ENCODE data around the gene FAR1. TPM values are rescaled to one million over a fixed set of nuclear protein-coding genes. Genes with fewer than 3 reads are reported as not detected.
"Not testable (repeated sequence)": the region's sequence is repeated elsewhere in the genome, so short reads cannot be mapped to it uniquely, and the experiment has no call there.

FAR1 gene
- total and polyA plus RNA-seq, 7 experiments from 2014 or later: 6.9 to 53.7 (median 32.0) TPM

DNA sequence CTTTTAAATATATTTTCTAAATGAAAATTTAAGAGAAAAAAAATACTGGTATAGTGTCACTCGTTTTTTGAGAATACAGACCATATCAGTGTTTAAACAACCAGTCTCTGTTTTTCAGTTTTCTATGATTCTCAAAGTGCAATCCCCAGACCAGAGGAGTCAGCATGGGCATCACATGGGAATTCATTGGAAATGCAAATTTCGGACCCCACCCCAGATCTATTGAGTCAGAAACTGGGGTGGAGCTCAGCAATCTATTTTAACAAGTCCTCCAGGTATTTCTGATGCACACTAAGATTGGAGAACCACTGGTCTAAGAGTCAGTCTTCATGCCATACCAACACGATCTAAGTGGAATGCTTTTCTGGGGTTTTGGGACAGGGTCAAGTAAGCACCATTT is 66.1 kb downstream of the FAR1 start:
- peaks cover 0 to 2% (median 0%) of the 10 kb centered on the region in 7 donors for H3K4me1 Mint-ChIP-seq
- no peak overlapping the region for H3K27ac Mint-ChIP-seq
- H3K4me1 ChIP-seq (ENCODE audit: control insufficient read depth in 2 of 2, insufficient read depth in 2 of 2, low read length in 2 of 2): no peaks in the 10 kb centered on the region
- no peak overlapping the region for H3K27ac ChIP-seq (ENCODE audit: low read depth, low read length)
- peaks cover 0 to 4% (median 0%) of the 10 kb centered on the region in 5 donors for H3K27me3 Mint-ChIP-seq
- H3K4me3 Mint-ChIP-seq: no peak overlapping the region
- no peak for DNase-seq
- CTCF ChIA-PET: no interaction called here
- POLR2A ChIA-PET: no interaction called here
- H3K4me3 ChIP-seq (ENCODE audit: low read length): no peak overlapping the region
- ATAC-seq: no peak
- intact Hi-C loops (cut with micrococcal nuclease): no loop called here
- H3K27me3 ChIP-seq (ENCODE audit: control insufficient read depth in 2 of 2, insufficient read depth in 2 of 2, low read length in 2 of 2): no peaks in the 10 kb centered on the region
- no peaks in the 10 kb centered on the region for H3K9me3 ChIP-seq (ENCODE audit: control insufficient read depth in 2 of 3, low read length in 3 of 3)
- H3K36me3 ChIP-seq (ENCODE audit: control insufficient read depth in 2 of 3, insufficient read depth in 3 of 3, low read length in 3 of 3): no peaks in the 10 kb centered on the region
- H3K9me3 Mint-ChIP-seq: no peaks in the 10 kb centered on the region
- H3K36me3 Mint-ChIP-seq: peaks cover 0 to 6% (median 0%) of the 10 kb centered on the region in 5 donors

DNA sequence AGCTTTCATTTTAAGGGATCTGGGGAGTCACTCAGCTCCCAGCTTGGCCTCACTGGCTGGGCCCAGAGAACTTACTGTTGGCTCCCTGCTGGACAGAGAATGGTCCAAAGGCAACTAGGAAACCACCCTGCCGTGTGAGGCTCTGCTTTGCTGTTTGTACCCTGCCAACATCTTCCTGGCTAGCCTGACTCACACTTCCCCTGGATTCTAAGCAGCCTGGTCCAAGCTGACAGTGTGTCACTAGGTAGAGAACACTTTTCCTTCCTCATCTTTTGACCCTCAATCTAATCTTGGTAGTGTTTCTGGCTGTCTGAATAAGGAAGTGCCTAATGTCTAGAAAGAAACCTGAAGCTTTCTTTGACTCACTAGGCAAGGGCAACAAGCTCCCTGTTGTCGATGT is 76.7 kb downstream of the FAR1 start:
- intact Hi-C loops (cut with micrococcal nuclease): no loop called here
- Mint-ChIP-seq H3K4me1 (no peaks in the 10 kb centered on the region), H3K27me3 (peaks cover 38 to 61% (median 53%) of the 10 kb centered on the region in 5 donors), H3K36me3 (peaks cover 0 to 12% (median 0%) of the 10 kb centered on the region in 5 donors), H3K4me3 (no peak overlapping the region), H3K27ac (no peak overlapping the region), H3K9me3 (peaks cover 0 to 7% (median 0%) of the 10 kb centered on the region in 11 donors)
- H3K4me3 ChIP-seq (ENCODE audit: low read length): no peak overlapping the region
- no peaks in the 10 kb centered on the region for H3K4me1 ChIP-seq (ENCODE audit: control insufficient read depth in 2 of 2, insufficient read depth in 2 of 2, low read length in 2 of 2)
- ChIA-PET POLR2A (no interaction called here), CTCF (interaction anchor here (0.6 to 1.1 kb wide), 2 partner anchors 28 to 1415 kb away, joined by 3 read pairs; no protein-coding TSS in a partner anchor)
- no peaks in the 10 kb centered on the region for H3K27me3 ChIP-seq (ENCODE audit: control insufficient read depth in 2 of 2, insufficient read depth in 2 of 2, low read length in 2 of 2)
- H3K27ac ChIP-seq (ENCODE audit: low read depth, low read length): no peak overlapping the region
- no peak for DNase-seq
- ATAC-seq: peak; percentile 54
- no peaks in the 10 kb centered on the region for H3K36me3 ChIP-seq (ENCODE audit: control insufficient read depth in 2 of 3, insufficient read depth in 3 of 3, low read length in 3 of 3)
- no peaks in the 10 kb centered on the region for H3K9me3 ChIP-seq (ENCODE audit: control insufficient read depth in 2 of 3, low read length in 3 of 3)

DNA sequence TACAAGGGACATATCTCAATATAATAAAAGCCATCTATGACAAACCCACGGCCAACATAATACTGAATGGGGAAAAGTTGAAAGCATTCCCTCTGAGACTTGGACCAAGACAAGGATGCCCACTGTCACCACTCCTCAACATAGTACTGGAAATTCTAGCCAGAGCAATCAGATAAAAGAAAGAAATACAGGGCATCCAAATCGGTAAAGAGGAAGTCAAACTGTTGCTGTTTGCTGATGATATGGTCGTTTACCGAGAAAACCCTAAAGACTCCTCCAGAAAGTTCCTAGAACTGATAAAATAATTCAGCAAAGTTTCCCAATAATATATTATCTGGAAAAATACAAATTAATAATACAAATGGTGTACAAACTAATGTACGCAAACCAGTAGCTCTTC is 84.8 kb downstream of the FAR1 start:
- POLR2A ChIA-PET; H3K27ac ChIP-seq (ENCODE audit: low read depth, low read length); H3K4me3 Mint-ChIP-seq; H3K27me3 ChIP-seq (ENCODE audit: control insufficient read depth in 2 of 2, insufficient read depth in 2 of 2, low read length in 2 of 2); ATAC-seq; H3K27ac Mint-ChIP-seq; H3K36me3 ChIP-seq (ENCODE audit: control insufficient read depth in 2 of 3, insufficient read depth in 3 of 3, low read length in 3 of 3); H3K4me3 ChIP-seq (ENCODE audit: low read length); intact Hi-C loops (cut with micrococcal nuclease); H3K4me1 ChIP-seq (ENCODE audit: control insufficient read depth in 2 of 2, insufficient read depth in 2 of 2, low read length in 2 of 2); H3K36me3 Mint-ChIP-seq; H3K9me3 ChIP-seq (ENCODE audit: control insufficient read depth in 2 of 3, low read length in 3 of 3); DNase-seq; H3K4me1 Mint-ChIP-seq: not testable (repeated sequence)
- CTCF ChIA-PET: interaction anchor here (1.3 kb wide), 1 partner anchor 20 kb away, joined by 3 read pairs; no protein-coding TSS in a partner anchor
- H3K9me3 Mint-ChIP-seq: peaks cover 0 to 13% (median 0%) of the 10 kb centered on the region in 11 donors
- H3K27me3 Mint-ChIP-seq: peaks cover 4 to 32% (median 7%) of the 10 kb centered on the region in 5 donors

DNA sequence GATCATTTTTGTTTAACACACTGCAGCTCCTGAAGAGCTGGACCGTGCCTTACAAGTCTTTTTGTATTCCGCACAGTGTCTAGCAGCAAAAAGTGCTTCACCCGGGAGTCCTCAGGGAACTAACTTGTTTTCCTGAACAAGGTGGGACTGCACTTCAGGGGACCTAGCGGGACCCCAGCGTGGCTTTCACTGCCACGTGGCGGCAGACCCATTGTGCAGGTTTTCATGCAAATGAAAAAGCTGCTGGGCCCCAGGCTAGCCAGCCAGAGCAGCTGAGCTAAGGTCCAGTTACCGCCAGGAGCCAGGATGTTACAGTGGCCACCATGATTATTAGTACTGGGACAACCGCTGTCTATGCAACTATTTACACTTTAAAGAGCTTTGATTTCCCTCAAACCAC is 90.6 kb downstream of the FAR1 start:
- H3K9me3 ChIP-seq (ENCODE audit: control insufficient read depth in 2 of 3, low read length in 3 of 3): no peaks in the 10 kb centered on the region
- no peak overlapping the region for H3K4me3 ChIP-seq (ENCODE audit: low read length)
- ATAC-seq (no peak), DNase-seq (no peak)
- H3K36me3 ChIP-seq (ENCODE audit: control insufficient read depth in 2 of 3, insufficient read depth in 3 of 3, low read length in 3 of 3): no peaks in the 10 kb centered on the region
- H3K27ac ChIP-seq (ENCODE audit: low read depth, low read length): no peak overlapping the region
- Mint-ChIP-seq H3K9me3 (no peaks in the 10 kb centered on the region), H3K36me3 (no peaks in the 10 kb centered on the region), H3K27ac (no peak overlapping the region), H3K4me3 (no peak overlapping the region), H3K4me1 (no peaks in the 10 kb centered on the region), H3K27me3 (peaks cover 0 to 23% (median 0%) of the 10 kb centered on the region in 5 donors)
- H3K4me1 ChIP-seq (ENCODE audit: control insufficient read depth in 2 of 2, insufficient read depth in 2 of 2, low read length in 2 of 2): no peaks in the 10 kb centered on the region
- ChIA-PET POLR2A (no interaction called here), CTCF (interaction anchor here (0.6 to 1.4 kb wide), 2 partner anchors 13 to 668 kb away, joined by 4 to 5 read pairs; no protein-coding TSS in a partner anchor)
- intact Hi-C loops (cut with micrococcal nuclease): no loop called here
- no peaks in the 10 kb centered on the region for H3K27me3 ChIP-seq (ENCODE audit: control insufficient read depth in 2 of 2, insufficient read depth in 2 of 2, low read length in 2 of 2)

DNA sequence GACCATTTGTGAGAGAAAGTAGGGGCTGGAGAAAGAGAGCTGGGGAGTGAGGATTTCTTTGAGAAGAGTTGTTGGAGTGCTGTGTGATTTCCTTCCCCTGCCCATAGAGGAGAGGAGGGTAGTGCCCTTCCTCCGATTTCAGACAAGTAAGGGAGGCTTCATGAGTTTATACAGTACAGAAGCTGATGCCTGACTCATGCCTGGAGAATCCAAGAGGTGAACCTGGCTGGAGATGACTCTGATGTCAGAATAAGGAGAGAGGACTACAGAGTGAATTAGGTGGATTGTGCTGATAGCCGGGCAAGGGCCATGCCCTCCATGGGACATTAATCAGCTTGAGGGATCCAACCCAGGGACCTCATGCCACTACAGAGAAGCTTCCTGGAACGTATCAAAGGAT is 91.6 kb downstream of the FAR1 start:
- DNase-seq: no peak
- H3K27ac ChIP-seq (ENCODE audit: low read depth, low read length): no peak overlapping the region
- H3K9me3 ChIP-seq (ENCODE audit: control insufficient read depth in 2 of 3, low read length in 3 of 3): no peaks in the 10 kb centered on the region
- Mint-ChIP-seq H3K27me3 (peaks cover 0 to 20% (median 0%) of the 10 kb centered on the region in 5 donors), H3K4me3 (no peak overlapping the region), H3K4me1 (no peaks in the 10 kb centered on the region), H3K36me3 (no peaks in the 10 kb centered on the region), H3K27ac (no peak overlapping the region), H3K9me3 (no peaks in the 10 kb centered on the region)
- POLR2A ChIA-PET: no interaction called here
- CTCF ChIA-PET: interaction anchor here (0.8 kb wide), 1 partner anchor 13 kb away, joined by 5 read pairs; no protein-coding TSS in a partner anchor
- H3K4me1 ChIP-seq (ENCODE audit: control insufficient read depth in 2 of 2, insufficient read depth in 2 of 2, low read length in 2 of 2): no peaks in the 10 kb centered on the region
- no peak for ATAC-seq
- intact Hi-C loops (cut with micrococcal nuclease): no loop called here
- H3K4me3 ChIP-seq (ENCODE audit: low read length): no peak overlapping the region
- H3K27me3 ChIP-seq (ENCODE audit: control insufficient read depth in 2 of 2, insufficient read depth in 2 of 2, low read length in 2 of 2): no peaks in the 10 kb centered on the region
- H3K36me3 ChIP-seq (ENCODE audit: control insufficient read depth in 2 of 3, insufficient read depth in 3 of 3, low read length in 3 of 3): no peaks in the 10 kb centered on the region

DNA sequence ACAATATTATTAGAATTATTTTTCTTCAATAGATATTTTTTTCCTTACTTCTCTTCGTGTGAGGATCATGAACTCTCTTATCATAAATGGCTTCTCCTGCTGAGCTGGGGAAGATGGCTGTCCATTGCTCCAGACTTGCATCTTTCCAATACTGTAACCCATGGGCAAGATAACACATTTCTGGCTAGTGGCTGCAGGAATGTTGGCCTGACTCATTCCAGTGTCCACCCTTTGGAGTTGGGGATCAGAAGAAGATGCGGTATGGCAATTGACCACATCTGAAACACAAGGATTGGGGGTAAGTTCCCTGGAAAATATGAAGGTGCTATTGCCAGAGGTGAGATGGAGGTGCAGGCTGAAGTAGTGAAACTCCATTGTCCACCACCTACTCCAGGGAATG is 92.8 kb downstream of the FAR1 start:
- POLR2A ChIA-PET: no interaction called here
- Histone ChIP-seq H3K27me3 (ENCODE audit: control insufficient read depth in 2 of 2, insufficient read depth in 2 of 2, low read length in 2 of 2) (no peaks in the 10 kb centered on the region), H3K36me3 (ENCODE audit: control insufficient read depth in 2 of 3, insufficient read depth in 3 of 3, low read length in 3 of 3) (no peaks in the 10 kb centered on the region), H3K9me3 (ENCODE audit: control insufficient read depth in 2 of 3, low read length in 3 of 3) (no peaks in the 10 kb centered on the region), H3K4me3 (ENCODE audit: low read length) (no peak overlapping the region), H3K4me1 (ENCODE audit: control insufficient read depth in 2 of 2, insufficient read depth in 2 of 2, low read length in 2 of 2) (no peaks in the 10 kb centered on the region), H3K27ac (ENCODE audit: low read depth, low read length) (no peak overlapping the region)
- Mint-ChIP-seq H3K4me1 (no peaks in the 10 kb centered on the region), H3K9me3 (no peaks in the 10 kb centered on the region), H3K27me3 (peaks cover 0 to 13% (median 0%) of the 10 kb centered on the region in 5 donors), H3K27ac (no peak overlapping the region), H3K4me3 (no peak overlapping the region), H3K36me3 (no peaks in the 10 kb centered on the region)
- ATAC-seq (no peak), DNase-seq (no peak)
- intact Hi-C loops (cut with micrococcal nuclease): no loop called here
- CTCF ChIA-PET: interaction anchor here (0.8 kb wide), 1 partner anchor 12 kb away, joined by 5 read pairs; no protein-coding TSS in a partner anchor

DNA sequence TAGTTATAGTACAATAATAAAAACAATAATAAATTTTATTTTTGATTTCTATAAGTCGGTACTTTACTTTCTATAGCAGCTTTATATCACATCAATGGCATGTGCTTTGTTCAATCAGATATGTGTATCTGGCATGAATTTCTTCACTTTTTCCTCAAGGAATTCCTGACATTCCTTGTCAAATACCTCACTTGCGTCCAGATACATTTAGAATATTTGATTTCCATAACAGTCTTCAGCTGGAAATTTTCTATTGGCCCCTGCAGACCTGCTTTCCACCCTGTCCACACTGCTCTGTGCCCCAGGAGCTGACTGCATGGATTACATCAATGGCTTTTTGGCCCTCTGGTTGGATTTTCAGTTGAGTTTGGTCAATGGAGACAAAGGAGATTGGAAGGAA is 93.2 kb downstream of the FAR1 start:
- intact Hi-C loops (cut with micrococcal nuclease): no loop called here
- Mint-ChIP-seq H3K27me3 (peaks cover 0 to 13% (median 0%) of the 10 kb centered on the region in 5 donors), H3K4me1 (no peaks in the 10 kb centered on the region), H3K4me3 (no peak overlapping the region), H3K27ac (no peak overlapping the region), H3K9me3 (no peaks in the 10 kb centered on the region), H3K36me3 (no peaks in the 10 kb centered on the region)
- Histone ChIP-seq H3K4me1 (ENCODE audit: control insufficient read depth in 2 of 2, insufficient read depth in 2 of 2, low read length in 2 of 2) (no peaks in the 10 kb centered on the region), H3K4me3 (ENCODE audit: low read length) (no peak overlapping the region), H3K36me3 (ENCODE audit: control insufficient read depth in 2 of 3, insufficient read depth in 3 of 3, low read length in 3 of 3) (no peaks in the 10 kb centered on the region), H3K9me3 (ENCODE audit: control insufficient read depth in 2 of 3, low read length in 3 of 3) (no peaks in the 10 kb centered on the region), H3K27ac (ENCODE audit: low read depth, low read length) (no peak overlapping the region), H3K27me3 (ENCODE audit: control insufficient read depth in 2 of 2, insufficient read depth in 2 of 2, low read length in 2 of 2) (no peaks in the 10 kb centered on the region)
- ChIA-PET CTCF (no interaction called here), POLR2A (no interaction called here)
- ATAC-seq (no peak), DNase-seq (no peak)
